ENCODE data around the gene MYPN.

The MYPN gene

GRCh38 chr10:68103901-68104300 is 5.4 kb upstream of the MYPN start:
- no peak for FAIRE-seq
- TF ChIP-seq PAX5 (IDR thresholded peaks at IDR 0.05; ENCODE audit: insufficient read depth, low read length, severe bottlenecking) (no peak), POU2F2 (IDR thresholded peaks at IDR 0.05; ENCODE audit: low read depth, low read length) (no peak), POLR2A (IDR thresholded peaks at IDR 0.05; ENCODE audit: low read depth, low read length) (no peak), POLR2AphosphoS5 (IDR thresholded peaks at IDR 0.05; ENCODE audit: low read depth, low read length) (no peak), SPI1 (IDR thresholded peaks at IDR 0.05; ENCODE audit: low read depth, low read length) (no peak)
- DNase-seq (ENCODE audit: insufficient read length, low spot score): no peak

GRCh38 chr10:68105820-68106219 is 3.5 kb upstream of the MYPN start:
- FAIRE-seq: no peak
- TF ChIP-seq PAX5 (IDR thresholded peaks at IDR 0.05; ENCODE audit: insufficient read depth, low read length, severe bottlenecking) (no peak), POLR2A (IDR thresholded peaks at IDR 0.05; ENCODE audit: low read depth, low read length) (no peak), SPI1 (IDR thresholded peaks at IDR 0.05; ENCODE audit: low read depth, low read length) (no peak), TAF1 (IDR thresholded peaks at IDR 0.05; ENCODE audit: low read depth, low read length) (no peak)
- no peak for DNase-seq (ENCODE audit: insufficient read length, low spot score)

- FAIRE-seq: peak; percentile 13
- no peak for TF ChIP-seq POLR2A (IDR thresholded peaks at IDR 0.05; ENCODE audit: low read depth, low read length)
- no peak for TF ChIP-seq SPI1 (IDR thresholded peaks at IDR 0.05; ENCODE audit: low read depth, low read length)
- no peak for TF ChIP-seq POU2F2 (IDR thresholded peaks at IDR 0.05; ENCODE audit: low read depth, low read length)
- no peak for TF ChIP-seq PAX5 (IDR thresholded peaks at IDR 0.05; ENCODE audit: insufficient read depth, low read length, severe bottlenecking)
- no peak for TF ChIP-seq POLR2AphosphoS5 (IDR thresholded peaks at IDR 0.05; ENCODE audit: low read depth, low read length)
- DNase-seq (ENCODE audit: insufficient read length, low spot score): no peak
Observed at GRCh38 chr10:68106656-68107055, 2.6 kb upstream of the MYPN start.

GRCh38 chr10:68107651-68108050 is 1.6 kb upstream of the MYPN start:
- no peak for TF ChIP-seq PAX5 (IDR thresholded peaks at IDR 0.05; ENCODE audit: insufficient read depth, low read length, severe bottlenecking)
- TF ChIP-seq TAF1 (IDR thresholded peaks at IDR 0.05; ENCODE audit: low read depth, low read length): no peak
- TF ChIP-seq POLR2A (IDR thresholded peaks at IDR 0.05; ENCODE audit: low read depth, low read length): no peak
- TF ChIP-seq POU2F2 (IDR thresholded peaks at IDR 0.05; ENCODE audit: low read depth, low read length): no peak
- no peak for TF ChIP-seq SPI1 (IDR thresholded peaks at IDR 0.05; ENCODE audit: low read depth, low read length)
- no peak for TF ChIP-seq POLR2AphosphoS5 (IDR thresholded peaks at IDR 0.05; ENCODE audit: low read depth, low read length)
- DNase-seq (ENCODE audit: insufficient read length, low spot score): no peak
- FAIRE-seq: no peak

GRCh38 chr10:68108051-68108450 is 1.2 kb upstream of the MYPN start:
- DNase-seq (ENCODE audit: insufficient read length, low spot score) (no peak), FAIRE-seq (no peak)
- TF ChIP-seq POLR2AphosphoS5 (IDR thresholded peaks at IDR 0.05; ENCODE audit: low read depth, low read length) (no peak), PAX5 (IDR thresholded peaks at IDR 0.05; ENCODE audit: insufficient read depth, low read length, severe bottlenecking) (no peak), SPI1 (IDR thresholded peaks at IDR 0.05; ENCODE audit: low read depth, low read length) (no peak), POU2F2 (IDR thresholded peaks at IDR 0.05; ENCODE audit: low read depth, low read length) (no peak), TAF1 (IDR thresholded peaks at IDR 0.05; ENCODE audit: low read depth, low read length) (no peak), POLR2A (IDR thresholded peaks at IDR 0.05; ENCODE audit: low read depth, low read length) (no peak)

- TF ChIP-seq POU2F2 (IDR thresholded peaks at IDR 0.05; ENCODE audit: low read depth, low read length): no peak
- TF ChIP-seq SPI1 (IDR thresholded peaks at IDR 0.05; ENCODE audit: low read depth, low read length): no peak
- TF ChIP-seq POLR2A (IDR thresholded peaks at IDR 0.05; ENCODE audit: low read depth, low read length): no peak
- no peak for TF ChIP-seq POLR2AphosphoS5 (IDR thresholded peaks at IDR 0.05; ENCODE audit: low read depth, low read length)
- no peak for TF ChIP-seq TAF1 (IDR thresholded peaks at IDR 0.05; ENCODE audit: low read depth, low read length)
- TF ChIP-seq PAX5 (IDR thresholded peaks at IDR 0.05; ENCODE audit: insufficient read depth, low read length, severe bottlenecking): no peak
- FAIRE-seq: no peak
Observed at GRCh38 chr10:68108653-68109052, 635 bp upstream of the MYPN start.

GRCh38 chr10:68110027-68110426 is 739 bp downstream of the MYPN start:
- TF ChIP-seq SPI1 (IDR thresholded peaks at IDR 0.05; ENCODE audit: low read depth, low read length): no peak
- TF ChIP-seq PAX5 (IDR thresholded peaks at IDR 0.05; ENCODE audit: insufficient read depth, low read length, severe bottlenecking): no peak
- TF ChIP-seq POLR2A (IDR thresholded peaks at IDR 0.05; ENCODE audit: low read depth, low read length): no peak
- TF ChIP-seq POLR2AphosphoS5 (IDR thresholded peaks at IDR 0.05; ENCODE audit: low read depth, low read length): no peak
- no peak for TF ChIP-seq POU2F2 (IDR thresholded peaks at IDR 0.05; ENCODE audit: low read depth, low read length)
- no peak for TF ChIP-seq TAF1 (IDR thresholded peaks at IDR 0.05; ENCODE audit: low read depth, low read length)
- FAIRE-seq: no peak
- no peak for DNase-seq (ENCODE audit: insufficient read length, low spot score)

More at GRCh38 chr10:68108653-68109052, 635 bp upstream of the MYPN start:
- DNase-seq (ENCODE audit: insufficient read length, low spot score): no peak

GRCh38 chr10:68111584-68111983 is 2.3 kb downstream of the MYPN start:
- TF ChIP-seq SPI1 (IDR thresholded peaks at IDR 0.05; ENCODE audit: low read depth, low read length): no peak
- TF ChIP-seq POLR2A (IDR thresholded peaks at IDR 0.05; ENCODE audit: low read depth, low read length): no peak
- TF ChIP-seq POLR2AphosphoS5 (IDR thresholded peaks at IDR 0.05; ENCODE audit: low read depth, low read length): no peak
- TF ChIP-seq PAX5 (IDR thresholded peaks at IDR 0.05; ENCODE audit: insufficient read depth, low read length, severe bottlenecking): no peak
- no peak for TF ChIP-seq TAF1 (IDR thresholded peaks at IDR 0.05; ENCODE audit: low read depth, low read length)
- TF ChIP-seq POU2F2 (IDR thresholded peaks at IDR 0.05; ENCODE audit: low read depth, low read length): no peak
- DNase-seq (ENCODE audit: insufficient read length, low spot score) (no peak), FAIRE-seq (no peak)

GRCh38 chr10:68112837-68113236 is 3.5 kb downstream of the MYPN start:
- no peak for TF ChIP-seq SPI1 (IDR thresholded peaks at IDR 0.05; ENCODE audit: low read depth, low read length)
- TF ChIP-seq PAX5 (IDR thresholded peaks at IDR 0.05; ENCODE audit: insufficient read depth, low read length, severe bottlenecking): no peak
- no peak for TF ChIP-seq POLR2AphosphoS5 (IDR thresholded peaks at IDR 0.05; ENCODE audit: low read depth, low read length)
- no peak for TF ChIP-seq TAF1 (IDR thresholded peaks at IDR 0.05; ENCODE audit: low read depth, low read length)
- no peak for TF ChIP-seq POLR2A (IDR thresholded peaks at IDR 0.05; ENCODE audit: low read depth, low read length)
- no peak for TF ChIP-seq POU2F2 (IDR thresholded peaks at IDR 0.05; ENCODE audit: low read depth, low read length)
- FAIRE-seq (no peak), DNase-seq (ENCODE audit: insufficient read length, low spot score) (no peak)

- TF ChIP-seq POU2F2 (IDR thresholded peaks at IDR 0.05; ENCODE audit: low read depth, low read length) (no peak), TAF1 (IDR thresholded peaks at IDR 0.05; ENCODE audit: low read depth, low read length) (no peak), POLR2AphosphoS5 (IDR thresholded peaks at IDR 0.05; ENCODE audit: low read depth, low read length) (no peak), PAX5 (IDR thresholded peaks at IDR 0.05; ENCODE audit: insufficient read depth, low read length, severe bottlenecking) (no peak), POLR2A (IDR thresholded peaks at IDR 0.05; ENCODE audit: low read depth, low read length) (no peak), SPI1 (IDR thresholded peaks at IDR 0.05; ENCODE audit: low read depth, low read length) (no peak)
- FAIRE-seq: no peak
- DNase-seq (ENCODE audit: insufficient read length, low spot score): no peak
Observed at GRCh38 chr10:68118657-68119056, 9.4 kb downstream of the MYPN start.

Measured in GM12891 (cell line).